Mucosa of gallbladder (tissue), 1 donor: ENCODE results near the gene GALNTL6. TPM values are rescaled to one million over a fixed set of nuclear protein-coding genes. Genes with fewer than 3 reads are reported as not detected.

Experiments used
- DNase-seq: peaks from one replicate; pipeline ENCODE4 v3.0.0-alpha.2; 2020; ENCODE audit warnings: low spot score
- total RNA-seq: library from RNA; stranded (reverse); gene quantifications from one replicate; pipeline ENCODE4 v1.2.1, GENCODE V29; 2021
- donor health status: DM: no; HTN: no; CAD: no.

The GALNTL6 gene
- total RNA-seq, 1 donor from 2014 or later, result 0.75 TPM

- no peak for DNase-seq
Measured at GRCh38 chr4:172802032-172802431, 988.8 kb downstream of the GALNTL6 start.

GRCh38 chr4:172806841-172807240 lies 993.6 kb downstream of the GALNTL6 start:
- DNase-seq, result no peak

GRCh38 chr4:172808196-172808595 lies 995.0 kb downstream of the GALNTL6 start:
- DNase-seq, result no peak

GRCh38 chr4:172809319-172809718 lies 996.1 kb downstream of the GALNTL6 start:
- DNase-seq, result no peak

GRCh38 chr4:172813359-172813923 lies 1000.2 kb downstream of the GALNTL6 start:
- no peak for DNase-seq

GRCh38 chr4:172815499-172816164 lies 1002.4 kb downstream of the GALNTL6 start:
- no peak for DNase-seq

GRCh38 chr4:172818901-172819300 lies 1005.7 kb downstream of the GALNTL6 start:
- DNase-seq, result no peak

- no peak for DNase-seq
Measured at GRCh38 chr4:172819353-172819752, 1006.1 kb downstream of the GALNTL6 start.

GRCh38 chr4:172822331-172822730 lies 1009.1 kb downstream of the GALNTL6 start:
- DNase-seq, result no peak

- no peak for DNase-seq
Measured at GRCh38 chr4:172826346-172826745, 1013.1 kb downstream of the GALNTL6 start.

GRCh38 chr4:172826861-172827260 lies 1013.7 kb downstream of the GALNTL6 start:
- no peak for DNase-seq

GRCh38 chr4:172830295-172830764 lies 1017.1 kb downstream of the GALNTL6 start:
- DNase-seq, result no peak

GRCh38 chr4:172836661-172837060 lies 1023.5 kb downstream of the GALNTL6 start:
- DNase-seq, result no peak

GRCh38 chr4:172838111-172838510 lies 1024.9 kb downstream of the GALNTL6 start:
- DNase-seq, result no peak

GRCh38 chr4:172838943-172839342 lies 1025.7 kb downstream of the GALNTL6 start:
- DNase-seq, result no peak

- no peak for DNase-seq
Measured at GRCh38 chr4:172842779-172843178, 1029.6 kb downstream of the GALNTL6 start.

- DNase-seq, result no peak
Measured at GRCh38 chr4:172843192-172843591, 1030.0 kb downstream of the GALNTL6 start.

- no peak for DNase-seq
Measured at GRCh38 chr4:172844556-172844955, 1031.4 kb downstream of the GALNTL6 start.

- no peak for DNase-seq
Measured at GRCh38 chr4:172845281-172845680, 1032.1 kb downstream of the GALNTL6 start.

GRCh38 chr4:172850838-172851237 lies 1037.6 kb downstream of the GALNTL6 start:
- no peak for DNase-seq

GRCh38 chr4:172851534-172851933 lies 1038.3 kb downstream of the GALNTL6 start:
- no peak for DNase-seq

- DNase-seq, result no peak
Measured at GRCh38 chr4:172857026-172857425, 1043.8 kb downstream of the GALNTL6 start.

GRCh38 chr4:172858731-172859230 lies 1045.6 kb downstream of the GALNTL6 start:
- no peak for DNase-seq
